IPS-11a (cell line): Measurements from ENCODE around the gene ZNF699.
A peak's percentile ranks its signal among the peaks of the same experiment; 100 is the strongest.
"Not testable (repeated sequence)": the region's sequence is repeated elsewhere in the genome, so short reads cannot be mapped to it uniquely, and the experiment has no call there.

Experiments
- H3K4me3 ChIP-seq: one replicate; pipeline ENCODE4 v1.5.1; 2013; ENCODE audit warnings: low read depth, low read length, control low read depth

Gene ZNF699

GRCh38 chr19:9309139-9309973 lies at the start of gene ZNF699:
Gene ZNF699, minus strand, starts transcription at chr19:9309838. Its CDS starts 4,719 bp downstream, at chr19:9305119.
- peak within 1 kb of the TSS; percentile 81 for H3K4me3 ChIP-seq

- H3K4me3 ChIP-seq = no peak overlapping the region
These were observed 45.0 kb upstream of the ZNF699 start for GRCh38 chr19:9354651-9355050.

- no peak overlapping the region for H3K4me3 ChIP-seq
These were observed 43.4 kb upstream of the ZNF699 start for GRCh38 chr19:9353011-9353410.

GRCh38 chr19:9352505-9352904 lies 42.9 kb upstream of the ZNF699 start:
- H3K4me3 ChIP-seq = no peak overlapping the region

- H3K4me3 ChIP-seq = no peak overlapping the region
These were observed 39.0 kb upstream of the ZNF699 start for GRCh38 chr19:9348671-9349070.

GRCh38 chr19:9348253-9348652 lies 38.6 kb upstream of the ZNF699 start:
- no peak overlapping the region for H3K4me3 ChIP-seq

GRCh38 chr19:9345005-9345404 lies 35.4 kb upstream of the ZNF699 start:
- H3K4me3 ChIP-seq = no peak overlapping the region

GRCh38 chr19:9342610-9343304 lies 33.1 kb upstream of the ZNF699 start:
- H3K4me3 ChIP-seq = no peak overlapping the region

- H3K4me3 ChIP-seq = no peak overlapping the region
These were observed 20.4 kb upstream of the ZNF699 start for GRCh38 chr19:9329999-9330398.

- H3K4me3 ChIP-seq = peak overlapping the region; percentile 82
These were observed 14.9 kb upstream of the ZNF699 start for GRCh38 chr19:9324584-9324962.

GRCh38 chr19:9323919-9324583 lies 14.4 kb upstream of the ZNF699 start, which contains the start of gene ZNF559:
Gene ZNF559, plus strand, starts transcription at chr19:9324179. Its CDS starts 14,371 bp downstream, at chr19:9338550.
- peak within 1 kb of the TSS; percentile 82 for H3K4me3 ChIP-seq

GRCh38 chr19:9323557-9323918 lies 13.9 kb upstream of the ZNF699 start:
- H3K4me3 ChIP-seq = peak overlapping the region; percentile 82

- H3K4me3 ChIP-seq = not testable (repeated sequence)
These were observed 12.6 kb upstream of the ZNF699 start for GRCh38 chr19:9322201-9322600.

GRCh38 chr19:9321756-9322155 lies 12.1 kb upstream of the ZNF699 start:
- H3K4me3 ChIP-seq = not testable (repeated sequence)

GRCh38 chr19:9321338-9321737 lies 11.7 kb upstream of the ZNF699 start:
- no peak overlapping the region for H3K4me3 ChIP-seq

- H3K4me3 ChIP-seq = no peak overlapping the region
These were observed 4.1 kb upstream of the ZNF699 start for GRCh38 chr19:9313756-9314155.

GRCh38 chr19:9309974-9310446 lies 372 bp upstream of the ZNF699 start:
- H3K4me3 ChIP-seq = peak overlapping the region; percentile 81

GRCh38 chr19:9308091-9308770 lies 1.4 kb downstream of the ZNF699 start:
- H3K4me3 ChIP-seq = peak overlapping the region; percentile 81

- no peak overlapping the region for H3K4me3 ChIP-seq
These were observed 3.2 kb downstream of the ZNF699 start for GRCh38 chr19:9306443-9306842.

GRCh38 chr19:9296336-9296735 lies 13.3 kb downstream of the ZNF699 start:
- H3K4me3 ChIP-seq = no peak overlapping the region

- H3K4me3 ChIP-seq = no peak overlapping the region
These were observed 14.2 kb downstream of the ZNF699 start for GRCh38 chr19:9295411-9295849.
